Osteoblast (primary cell): Measurements from ENCODE around the gene PKMYT1. TPM values are rescaled to one million over a fixed set of nuclear protein-coding genes. Genes with fewer than 3 reads are reported as not detected.
A peak's percentile ranks its signal among the peaks of the same experiment; 100 is the strongest.

ENCODE experiments used
- DNase-seq: peaks from one replicate; pipeline ENCODE4 v3.0.0; 2011; ENCODE audit warnings: low spot score, mixed read lengths; ENCODE audit not compliant: insufficient read length; ENCODE audit errors: missing footprints
- H2AFZ ChIP-seq: 2 replicates; pipeline ENCODE4 v1.6.0; 2011; ENCODE audit warnings: mild to moderate bottlenecking, low read length
- H3K27ac ChIP-seq: 2 replicates; pipeline ENCODE4 v1.5.1; 2011; ENCODE audit warnings: mild to moderate bottlenecking, low read depth, low read length, moderate library complexity
- H3K27me3 ChIP-seq: 2 replicates; pipeline ENCODE4 v1.6.0; 2012; ENCODE audit warnings: mild to moderate bottlenecking, control low read depth, inconsistent platforms, low read length, moderate library complexity; ENCODE audit not compliant: insufficient read depth
- H3K36me3 ChIP-seq: 2 replicates; pipeline ENCODE4 v1.5.1; 2011; ENCODE audit warnings: mild to moderate bottlenecking, low read length, control low read depth, moderate library complexity; ENCODE audit not compliant: insufficient read depth
- H3K4me1 ChIP-seq: 2 replicates; pipeline ENCODE4 v1.5.1; 2011; ENCODE audit warnings: mild to moderate bottlenecking, low read length, control low read depth, moderate library complexity; ENCODE audit not compliant: insufficient read depth
- H3K4me2 ChIP-seq: 2 replicates; pipeline ENCODE4 v1.6.0; 2011; ENCODE audit warnings: mild to moderate bottlenecking, low read length; ENCODE audit not compliant: insufficient read depth
- H3K4me3 ChIP-seq: fragments of 200-600 bp; sonication (generic); 3 replicates; pipeline ENCODE4 v1.5.1; 2012; ENCODE audit warnings: mild to moderate bottlenecking, low read length, inconsistent platforms; ENCODE audit not compliant: insufficient read depth
- H3K79me2 ChIP-seq: 2 replicates; pipeline ENCODE4 v1.6.0; 2012; ENCODE audit warnings: mild to moderate bottlenecking, low read length, control low read depth, inconsistent platforms; ENCODE audit not compliant: insufficient read depth
- H3K9me3 ChIP-seq: 2 replicates; pipeline ENCODE4 v1.5.1; 2011; ENCODE audit warnings: low read depth, low read length, control low read depth
- H4K20me1 ChIP-seq: 2 replicates; pipeline ENCODE4 v1.6.0; 2012; ENCODE audit warnings: mild to moderate bottlenecking, low read length, control low read depth; ENCODE audit not compliant: insufficient read depth
- total RNA-seq: library from RNA; depleted of rRNA; stranded (reverse); fragments of >200 nt; gene quantifications from 2 replicates; pipeline ENCODE4 v1.2.3, GENCODE V29; 2012
- TF ChIP-seq, protein P1 (sequence below): IDR thresholded peaks from 2 replicates; pipeline ENCODE4 v1.5.1; 2011; ENCODE audit warnings: mild to moderate bottlenecking, low read depth, low read length, moderate library complexity; ENCODE audit errors: extremely low read depth

The PKMYT1 gene
- total RNA-seq, 1 donor, result 1.4 TPM

DNA sequence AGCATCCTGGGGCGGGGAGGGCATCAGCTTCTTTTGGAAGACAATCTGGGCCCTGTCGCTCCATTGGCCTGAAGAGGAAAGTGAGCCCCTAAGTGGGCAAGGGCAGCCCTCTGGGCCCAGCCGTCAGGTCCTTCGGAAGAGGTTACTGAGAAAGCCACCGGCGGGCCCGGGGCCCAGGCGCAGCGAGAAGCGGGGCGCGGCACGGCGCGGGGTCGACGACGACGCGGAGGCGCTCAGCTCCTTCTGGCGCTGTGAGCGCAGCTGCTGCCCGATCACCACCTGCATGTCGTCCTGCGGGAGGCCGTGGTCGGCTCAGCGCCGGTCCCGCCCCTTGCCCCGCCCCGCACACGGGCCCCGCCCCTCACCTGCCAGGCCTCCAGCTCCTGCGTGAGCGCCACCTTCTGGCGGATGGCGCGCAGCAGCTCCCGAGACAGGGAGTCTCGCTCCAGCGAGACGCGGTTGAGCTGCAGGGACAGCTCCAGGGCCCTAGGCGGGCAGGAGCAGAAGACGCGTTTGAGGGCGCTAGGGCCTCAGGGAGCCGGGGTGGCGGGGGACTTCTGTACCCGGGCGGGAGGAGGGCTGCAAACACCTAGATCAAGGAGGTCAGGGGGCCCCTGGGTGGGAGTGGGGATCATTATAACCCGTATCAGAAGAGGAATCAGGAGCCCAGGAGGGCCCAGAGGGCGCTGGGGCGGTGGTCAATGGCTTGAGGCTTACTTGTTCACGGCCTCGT, 47.9 kb upstream of the PKMYT1 start:
- H2AFZ ChIP-seq, result no peak overlapping the region
- H3K27ac ChIP-seq, result no peak overlapping the region
- peaks cover 23% of the 10 kb centered on the region for H4K20me1 ChIP-seq

DNA sequence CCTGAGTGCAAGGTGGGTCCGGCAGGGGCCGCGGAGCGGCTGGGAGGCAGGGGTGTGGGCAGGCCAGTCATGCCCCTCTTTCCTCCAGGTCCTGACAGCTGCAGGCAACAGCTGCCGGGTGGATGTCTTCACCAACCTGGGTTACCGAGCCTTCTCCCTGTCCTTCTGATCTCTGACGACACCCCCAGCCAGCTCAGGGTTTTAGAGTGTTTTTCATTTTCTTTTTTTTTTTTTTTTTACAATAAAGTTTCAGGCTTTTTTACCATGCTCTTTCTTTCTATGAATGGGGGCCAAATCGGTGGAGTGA, 47.2 kb upstream of the PKMYT1 start:
- no peak overlapping the region for H3K4me3 ChIP-seq
- DNase-seq, result no peak
- H3K36me3 ChIP-seq, result peaks cover 14% of the 10 kb centered on the region
- peaks cover 14% of the 10 kb centered on the region for H3K4me1 ChIP-seq
- H3K9me3 ChIP-seq, result no peaks in the 10 kb centered on the region
- TF ChIP-seq, protein P1, sequence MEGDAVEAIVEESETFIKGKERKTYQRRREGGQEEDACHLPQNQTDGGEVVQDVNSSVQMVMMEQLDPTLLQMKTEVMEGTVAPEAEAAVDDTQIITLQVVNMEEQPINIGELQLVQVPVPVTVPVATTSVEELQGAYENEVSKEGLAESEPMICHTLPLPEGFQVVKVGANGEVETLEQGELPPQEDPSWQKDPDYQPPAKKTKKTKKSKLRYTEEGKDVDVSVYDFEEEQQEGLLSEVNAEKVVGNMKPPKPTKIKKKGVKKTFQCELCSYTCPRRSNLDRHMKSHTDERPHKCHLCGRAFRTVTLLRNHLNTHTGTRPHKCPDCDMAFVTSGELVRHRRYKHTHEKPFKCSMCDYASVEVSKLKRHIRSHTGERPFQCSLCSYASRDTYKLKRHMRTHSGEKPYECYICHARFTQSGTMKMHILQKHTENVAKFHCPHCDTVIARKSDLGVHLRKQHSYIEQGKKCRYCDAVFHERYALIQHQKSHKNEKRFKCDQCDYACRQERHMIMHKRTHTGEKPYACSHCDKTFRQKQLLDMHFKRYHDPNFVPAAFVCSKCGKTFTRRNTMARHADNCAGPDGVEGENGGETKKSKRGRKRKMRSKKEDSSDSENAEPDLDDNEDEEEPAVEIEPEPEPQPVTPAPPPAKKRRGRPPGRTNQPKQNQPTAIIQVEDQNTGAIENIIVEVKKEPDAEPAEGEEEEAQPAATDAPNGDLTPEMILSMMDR, result no peak
- no peak overlapping the region for H3K4me2 ChIP-seq
- no peaks in the 10 kb centered on the region for H3K79me2 ChIP-seq
- no peak overlapping the region for H2AFZ ChIP-seq
- no peak overlapping the region for H3K27ac ChIP-seq
- peaks cover 21% of the 10 kb centered on the region for H3K27me3 ChIP-seq
- peaks cover 26% of the 10 kb centered on the region for H4K20me1 ChIP-seq

More for the DNA sequence above, 47.9 kb upstream of the PKMYT1 start:
- Histone ChIP-seq H3K36me3 (peaks cover 10% of the 10 kb centered on the region), H3K9me3 (no peaks in the 10 kb centered on the region), H3K4me1 (peaks cover 7% of the 10 kb centered on the region), H3K4me3 (no peak overlapping the region), H3K4me2 (no peak overlapping the region), H3K79me2 (no peaks in the 10 kb centered on the region), H3K27me3 (peaks cover 27% of the 10 kb centered on the region)
- peak; percentile 96 for DNase-seq
- TF ChIP-seq, protein P1, result peak; percentile 46

DNA sequence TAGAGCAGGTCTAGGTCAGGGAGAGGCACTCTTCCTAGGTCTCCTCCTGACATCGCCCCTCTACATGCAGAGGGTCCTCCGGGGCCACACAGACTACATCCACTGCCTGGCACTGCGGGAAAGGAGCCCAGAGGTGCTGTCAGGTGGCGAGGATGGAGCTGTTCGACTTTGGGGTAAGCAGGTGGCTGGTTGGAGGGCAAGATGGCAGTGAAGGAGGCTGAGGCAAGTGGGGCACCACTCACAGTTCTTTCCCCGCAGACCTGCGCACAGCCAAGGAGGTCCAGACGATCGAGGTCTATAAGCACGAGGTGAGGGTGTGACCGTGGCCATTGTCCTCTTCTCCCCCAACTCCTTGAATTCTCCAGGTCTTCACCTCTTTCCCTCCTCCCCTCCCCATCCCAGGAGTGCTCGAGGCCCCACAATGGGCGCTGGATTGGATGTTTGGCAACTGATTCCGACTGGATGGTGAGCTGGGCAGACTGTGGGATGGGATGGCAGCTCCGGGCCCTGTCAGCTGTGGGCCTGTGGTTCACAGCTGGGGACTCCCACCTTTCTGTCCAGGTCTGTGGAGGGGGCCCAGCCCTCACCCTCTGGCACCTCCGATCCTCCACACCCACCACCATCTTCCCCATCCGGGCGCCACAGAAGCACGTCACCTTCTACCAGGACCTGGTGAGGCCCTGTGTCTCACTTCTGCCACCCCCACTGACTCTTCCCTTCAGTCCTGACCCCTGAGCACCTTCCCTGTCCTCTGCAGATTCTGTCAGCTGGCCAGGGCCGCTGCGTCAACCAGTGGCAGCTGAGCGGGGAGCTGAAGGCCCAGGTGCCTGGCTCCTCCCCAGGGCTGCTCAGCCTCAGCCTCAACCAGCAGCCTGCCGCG, 46.6 kb upstream of the PKMYT1 start:
- peaks cover 30% of the 10 kb centered on the region for H4K20me1 ChIP-seq
- TF ChIP-seq, protein P1, result no peak
- H3K9me3 ChIP-seq, result no peaks in the 10 kb centered on the region
- H3K27ac ChIP-seq, result no peak overlapping the region
- H3K27me3 ChIP-seq, result peaks cover 16% of the 10 kb centered on the region
- no peaks in the 10 kb centered on the region for H3K79me2 ChIP-seq
- no peak for DNase-seq
- peaks cover 20% of the 10 kb centered on the region for H3K36me3 ChIP-seq
- H3K4me1 ChIP-seq, result peaks cover 20% of the 10 kb centered on the region
- H3K4me2 ChIP-seq, result no peak overlapping the region
- H3K4me3 ChIP-seq, result no peak overlapping the region
- H2AFZ ChIP-seq, result no peak overlapping the region

DNA sequence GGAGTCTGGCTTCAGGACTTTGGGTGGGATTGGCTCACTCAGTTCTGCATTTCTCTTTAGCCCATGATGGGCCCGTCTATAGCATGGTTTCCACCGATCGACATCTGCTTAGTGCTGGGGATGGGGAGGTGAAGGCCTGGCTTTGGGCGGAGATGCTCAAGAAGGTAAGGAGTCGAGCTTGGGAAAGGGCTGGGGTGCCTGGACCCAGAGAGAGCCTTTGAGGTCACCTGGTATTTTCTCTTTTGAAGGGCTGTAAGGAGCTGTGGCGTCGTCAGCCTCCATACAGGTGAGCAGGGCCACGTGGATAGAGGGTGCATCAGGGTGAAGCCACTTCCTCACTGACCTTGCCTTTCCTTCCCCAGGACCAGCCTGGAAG, 45.7 kb upstream of the PKMYT1 start:
- Histone ChIP-seq H3K79me2 (no peaks in the 10 kb centered on the region), H3K9me3 (no peaks in the 10 kb centered on the region), H3K4me3 (no peak overlapping the region), H2AFZ (no peak overlapping the region), H4K20me1 (peaks cover 39% of the 10 kb centered on the region), H3K27me3 (peaks cover 16% of the 10 kb centered on the region), H3K27ac (no peak overlapping the region), H3K4me1 (peaks cover 20% of the 10 kb centered on the region), H3K36me3 (peaks cover 24% of the 10 kb centered on the region), H3K4me2 (no peak overlapping the region)
- TF ChIP-seq, protein P1, result no peak
- DNase-seq, result peak; percentile 85
